ENCODE data around the gene SDHD.

SDHD gene

GRCh38 chr11:112103446-112103845, 16.8 kb downstream of the SDHD start:
- DNase-seq = no peak

GRCh38 chr11:112106070-112106469, 19.4 kb downstream of the SDHD start:
- no peak for DNase-seq

- no peak for DNase-seq
Observed at GRCh38 chr11:112113539-112114457, 27.1 kb downstream of the SDHD start.

GRCh38 chr11:112114460-112114859, 27.8 kb downstream of the SDHD start:
- no peak for DNase-seq

- no peak for DNase-seq
Observed at GRCh38 chr11:112115386-112115785, 28.7 kb downstream of the SDHD start.

DNA sequence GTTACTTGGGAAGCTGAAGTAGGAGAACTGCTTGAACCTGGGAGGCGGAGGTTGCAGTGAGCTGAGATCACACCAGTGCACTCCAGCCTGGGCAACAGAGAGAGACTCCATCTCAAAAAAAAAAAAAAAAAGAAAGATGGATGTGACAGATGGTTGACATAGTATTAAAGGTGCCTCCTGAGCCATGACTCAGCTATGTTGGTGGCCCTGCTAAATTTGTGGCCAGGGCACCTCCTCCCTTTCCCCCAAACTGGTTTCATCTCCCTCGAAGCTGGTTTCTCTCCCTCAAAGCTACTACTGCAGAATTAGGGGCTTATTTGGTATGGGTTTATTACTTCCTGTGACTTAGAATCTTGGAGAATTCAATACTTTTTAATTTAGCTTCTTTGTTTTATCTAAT, 31.5 kb downstream of the SDHD start:
- DNase-seq = no peak

DNA sequence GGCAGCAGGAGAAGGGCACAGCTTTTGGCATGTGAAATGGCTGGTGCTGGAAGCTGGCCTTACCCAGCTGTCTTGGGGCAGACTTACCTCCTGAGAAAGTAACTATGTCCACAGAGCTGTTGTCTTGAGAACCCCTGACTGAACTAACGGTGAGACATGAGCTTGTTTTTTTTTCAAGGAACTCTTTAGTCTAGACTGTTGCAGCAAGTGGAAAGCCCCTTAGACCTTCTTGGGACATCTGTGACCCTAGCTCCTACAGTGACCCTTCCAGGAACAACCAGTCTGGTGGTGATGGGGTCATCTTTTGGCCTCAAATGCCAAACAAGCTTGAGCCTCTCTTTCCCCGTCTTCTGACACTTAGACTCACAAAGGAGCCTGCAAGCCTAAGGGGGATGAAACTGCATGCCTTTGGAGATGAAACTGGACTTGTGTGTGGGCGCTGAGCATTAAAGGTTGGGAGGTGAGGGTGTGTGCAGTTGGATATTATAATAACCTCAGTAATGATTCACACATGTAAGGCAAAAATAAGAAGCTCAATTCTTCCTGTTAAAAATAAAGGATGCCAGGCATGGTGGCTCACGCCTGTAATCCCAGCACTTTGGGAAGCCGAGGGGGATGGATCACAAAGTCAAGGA, 35.4 kb downstream of the SDHD start:
- no peak for DNase-seq

GRCh38 chr11:112123129-112123528, 36.5 kb downstream of the SDHD start:
- DNase-seq = no peak

- no peak for DNase-seq
Observed at GRCh38 chr11:112127056-112127455, 40.4 kb downstream of the SDHD start.

- DNase-seq = no peak
Observed at GRCh38 chr11:112128483-112129121, 41.9 kb downstream of the SDHD start.

GRCh38 chr11:112129656-112130055, 43.0 kb downstream of the SDHD start:
- DNase-seq = no peak

DNA sequence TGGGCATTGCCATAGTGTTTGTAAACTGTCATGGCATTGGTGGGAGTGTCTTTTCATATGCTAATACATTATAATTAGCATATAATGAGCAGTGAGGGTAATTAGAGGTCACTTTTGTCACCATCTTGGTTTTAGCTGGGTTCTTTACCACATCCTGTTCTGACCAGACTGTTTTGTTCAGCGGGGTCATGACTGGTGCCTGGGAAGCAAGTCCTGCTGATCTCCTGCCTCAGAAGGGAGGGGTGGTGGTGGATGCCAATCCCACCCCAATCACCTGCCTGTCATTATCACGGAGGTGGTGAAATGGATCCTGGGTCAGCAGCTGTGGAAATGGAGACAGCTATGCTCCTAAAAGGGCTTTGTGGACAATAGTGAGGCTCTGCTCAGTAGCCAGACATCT, 46.1 kb downstream of the SDHD start:
- no peak for DNase-seq

DNA sequence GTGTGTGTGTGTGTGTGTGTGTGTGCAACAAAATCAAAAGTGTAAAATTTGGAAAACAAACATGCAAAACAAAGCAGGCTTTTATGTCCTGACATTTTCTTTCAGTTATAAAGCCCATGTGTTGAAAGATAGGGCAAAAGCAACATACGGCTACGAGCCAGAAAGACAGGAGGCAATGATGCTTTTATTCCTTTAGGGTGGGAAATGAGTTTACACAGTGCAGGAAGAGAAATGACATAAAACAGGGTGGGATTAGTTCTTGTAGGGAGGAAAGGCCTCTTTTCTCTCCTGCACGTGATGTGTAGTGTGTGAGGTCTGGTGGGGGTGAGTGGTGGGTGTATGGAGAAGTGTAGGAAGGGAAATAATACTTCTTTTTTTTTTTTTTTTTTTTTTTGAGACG, 47.8 kb downstream of the SDHD start:
- DNase-seq = no peak

- no peak for DNase-seq
Observed at GRCh38 chr11:112143597-112143996, 56.9 kb downstream of the SDHD start.

Measured in CD4-positive, alpha-beta T cell treated with Interleukin-6 for 4 hours (primary cell).